Melanocyte of skin (primary cell): ENCODE measurements around the gene CHCHD3. TPM values are rescaled to one million over a fixed set of nuclear protein-coding genes. Genes with fewer than 3 reads are reported as not detected.

Experiments
- small RNA-seq, 2 donors: library from RNA; depleted of rRNA; stranded (forward); fragments of <200 nt; gene quantifications; one replicate each; pipeline ENCODE3, GENCODE V24; 2012
- total RNA-seq, 2 donors: library from RNA; depleted of rRNA; stranded (reverse); fragments of >200 nt; gene quantifications; 2 replicates each; pipeline ENCODE4 v1.2.3, GENCODE V29; 2012

The CHCHD3 gene
- total RNA-seq, result 100 to 1,000 TPM; 106 to 169 TPM

DNA sequence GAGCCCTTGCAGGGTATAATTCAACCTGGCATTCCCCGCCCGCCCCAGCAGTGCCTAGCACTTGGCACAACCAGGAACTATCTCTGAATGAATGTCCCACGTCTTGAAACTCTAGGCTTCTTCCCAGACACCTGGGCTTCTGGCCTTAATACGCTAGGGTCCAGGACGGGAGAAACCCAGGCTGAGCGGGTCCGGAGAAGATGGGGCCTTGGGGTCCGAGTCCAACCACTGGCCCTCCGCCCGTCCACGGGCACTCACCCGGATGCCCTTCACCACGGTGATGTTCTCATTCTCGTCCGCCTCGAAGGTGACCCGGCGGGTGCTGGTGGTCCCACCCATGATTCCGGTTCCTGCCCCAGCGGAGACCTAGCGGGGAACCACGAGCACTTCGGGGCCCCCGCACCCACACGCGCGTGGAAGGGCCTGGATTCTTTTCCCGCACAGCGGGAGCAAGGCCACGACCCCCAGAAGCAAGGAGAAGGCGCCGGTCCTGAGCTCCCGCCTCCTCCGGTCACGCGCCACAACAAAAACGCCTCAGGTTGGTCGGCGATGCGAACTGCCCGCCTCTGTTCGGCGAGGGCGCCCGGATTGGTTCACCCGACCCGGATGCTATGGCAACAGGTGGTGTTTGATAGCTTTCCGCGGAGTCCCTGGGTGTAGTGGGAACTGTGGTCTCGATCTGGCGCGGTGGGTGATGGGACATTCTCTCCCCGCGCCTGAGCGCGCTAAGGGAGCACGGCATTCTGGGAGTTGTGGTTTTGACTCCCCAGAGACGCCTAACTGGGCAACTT lies at the start of gene CHCHD3:
CHCHD3 (minus strand) TSS at position 492 of the 791 bp plus-strand sequence; CDS start at position 339, 153 bp downstream.

Small RNA genes within 50 kb of the gene (small RNA-seq; reads per million reads assigned to genes)
- gene RF00218 (0 to 0.04 reads per million in 2 donors), gene RNU6-92P (0 reads per million in 2 donors)

Other genes with a start within 250 kb of the CHCHD3 start
- 100 to 1,000 TPM in 1 of 2 donors, 10 to 100 TPM in 1; 98.4 to 114 TPM for gene EXOC4, start 171.0 kb upstream of the CHCHD3 start, total RNA-seq